CD4-positive, alpha-beta T cell (primary cell): ENCODE results near the gene ARID1B. TPM values are rescaled to one million over a fixed set of nuclear protein-coding genes. Genes with fewer than 3 reads are reported as not detected.

Experiments
- ATAC-seq: fragments of 200-7000 bp; cut with Tn5 transposase; one replicate; pipeline ENCODE4 v1.10.0; 2022; ENCODE audit warnings: mild to moderate bottlenecking; ENCODE audit not compliant: poor library complexity
- CTCF ChIA-PET: fragments of 350-600 bp; sonication (Branson Sonifier 250); formaldehyde crosslinking; loops from one replicate; lab custom pipeline; 2021; ENCODE audit warnings: antibody characterized with exemption, inconsistent platforms; lab: Charles Lee
- POLR2A ChIA-PET: fragments of 350-600 bp; sonication (Branson Sonifier 250); formaldehyde crosslinking; loops from one replicate; lab custom pipeline; 2021; ENCODE audit warnings: antibody characterized with exemption, inconsistent platforms; lab: Charles Lee
- DNase-seq, 14 experiments: peaks; one replicate each; pipeline ENCODE4 v3.0.0-alpha.2; 2013 to 2020; ENCODE audit warnings: mixed read lengths in 2 of 14
- H3K27ac ChIP-seq, 2 donors: one replicate each; pipeline versions ENCODE4 v1.5.1 to v1.7.0; 2013; ENCODE audit warnings: low read length in 2 of 2, low read depth in 1 of 2, mild to moderate bottlenecking in 1 of 2
- H3K27me3 ChIP-seq, 2 experiments: 1 replicate in 1 of 2; 2 replicates in 1 of 2; pipeline versions ENCODE4 v1.6.1 to v1.7.0; 2013; ENCODE audit warnings: low read length in 2 of 2, control low read depth in 1 of 2, mild to moderate bottlenecking in 1 of 2, moderate library complexity in 1 of 2; ENCODE audit not compliant: insufficient read depth in 2 of 2, control insufficient read depth in 1 of 2
- H3K36me3 ChIP-seq: one replicate; pipeline ENCODE4 v1.6.1; 2013; ENCODE audit warnings: low read length, control low read depth; ENCODE audit not compliant: insufficient read depth
- H3K4me1 ChIP-seq: one replicate; pipeline ENCODE4 v1.6.1; 2013; ENCODE audit warnings: low read length, control low read depth; ENCODE audit not compliant: insufficient read depth
- H3K4me3 ChIP-seq: one replicate; pipeline ENCODE4 v1.5.1; 2013; ENCODE audit warnings: mild to moderate bottlenecking, low read length, moderate library complexity
- H3K9me3 ChIP-seq, 2 experiments: 1 replicate in 1 of 2; 2 replicates in 1 of 2; pipeline versions ENCODE4 v1.6.1 to v1.7.0; 2013; ENCODE audit warnings: low read length in 2 of 2, mild to moderate bottlenecking in 2 of 2, control low read depth in 1 of 2, moderate library complexity in 1 of 2; ENCODE audit not compliant: control insufficient read depth in 1 of 2, insufficient read depth in 1 of 2
- H3K27ac Mint-ChIP-seq: one replicate; pipeline ENCODE4 v1.8.0; 2020; ENCODE audit warnings: mixed read lengths
- H3K27me3 Mint-ChIP-seq: one replicate; pipeline ENCODE4 v1.8.0; 2021; ENCODE audit warnings: mixed read lengths
- H3K36me3 Mint-ChIP-seq: one replicate; pipeline ENCODE4 v1.8.0; 2021; ENCODE audit warnings: low read depth, mixed read lengths
- H3K4me1 Mint-ChIP-seq: one replicate; pipeline ENCODE4 v1.8.0; 2021; ENCODE audit warnings: low read depth, mixed read lengths
- H3K4me3 Mint-ChIP-seq: one replicate; pipeline ENCODE4 v1.8.0; 2020; ENCODE audit warnings: mild to moderate bottlenecking, mixed read lengths
- H3K9me3 Mint-ChIP-seq: one replicate; pipeline ENCODE4 v1.8.0; 2020; ENCODE audit warnings: mixed read lengths
- intact Hi-C, 2 experiments: fragments of 100-400 bp; cut with DNase I in 1 of 2; cut with micrococcal nuclease in 1 of 2; formaldehyde crosslinking; loops; one replicate each; pipeline versions ENCODE4 v1.15.1 to v1.9.0; 2023 to 2025; cut with DNase I, micrococcal nuclease
- total RNA-seq, 174 experiments: library from RNA in 2 of 174; stranded (reverse) in 2 of 174; gene quantifications; one replicate each; pipeline ENCODE4 v1.2.3 and lab custom pipeline; 2021 to 2026
- TF ChIP-seq, protein P1 (sequence below): fragments of 200-600 bp; IDR thresholded peaks from one replicate; pipeline ENCODE4 v1.8.0; 2022; ENCODE audit warnings: antibody characterized with exemption, mild to moderate bottlenecking

The ARID1B gene
- total RNA-seq, 2 experiments from 2014 or later: 120 to 125 TPM

DNA sequence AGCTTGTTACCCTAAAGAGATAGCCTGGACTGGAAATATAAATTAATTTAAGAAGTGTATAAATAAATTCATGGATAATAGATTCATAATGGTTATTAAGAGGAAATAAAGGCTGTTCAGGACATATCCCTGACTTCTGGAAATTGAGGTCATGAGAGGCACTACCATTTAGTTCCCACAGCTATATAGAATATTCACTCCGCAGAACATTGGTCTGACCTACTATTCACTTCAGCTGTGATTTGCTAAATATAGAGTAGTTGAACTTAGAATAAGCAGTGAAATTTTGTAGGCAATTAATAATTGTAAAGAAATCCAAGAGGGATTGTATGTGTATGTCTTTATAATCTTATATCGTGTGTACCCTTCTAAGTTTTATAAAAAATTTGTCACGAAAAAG lies 112.8 kb downstream of the ARID1B start:
- no peak for DNase-seq
- H3K9me3 Mint-ChIP-seq: no peaks in the 10 kb centered on the region
- ATAC-seq: no peak
- no peak overlapping the region for H3K4me3 Mint-ChIP-seq
- Histone ChIP-seq H3K36me3 (no peaks in the 10 kb centered on the region), H3K4me1 (peaks cover 6% of the 10 kb centered on the region), H3K4me3 (no peak overlapping the region), H3K27me3 (no peaks in the 10 kb centered on the region), H3K27ac (no peak overlapping the region), H3K9me3 (no peaks in the 10 kb centered on the region)
- TF ChIP-seq, protein P1, sequence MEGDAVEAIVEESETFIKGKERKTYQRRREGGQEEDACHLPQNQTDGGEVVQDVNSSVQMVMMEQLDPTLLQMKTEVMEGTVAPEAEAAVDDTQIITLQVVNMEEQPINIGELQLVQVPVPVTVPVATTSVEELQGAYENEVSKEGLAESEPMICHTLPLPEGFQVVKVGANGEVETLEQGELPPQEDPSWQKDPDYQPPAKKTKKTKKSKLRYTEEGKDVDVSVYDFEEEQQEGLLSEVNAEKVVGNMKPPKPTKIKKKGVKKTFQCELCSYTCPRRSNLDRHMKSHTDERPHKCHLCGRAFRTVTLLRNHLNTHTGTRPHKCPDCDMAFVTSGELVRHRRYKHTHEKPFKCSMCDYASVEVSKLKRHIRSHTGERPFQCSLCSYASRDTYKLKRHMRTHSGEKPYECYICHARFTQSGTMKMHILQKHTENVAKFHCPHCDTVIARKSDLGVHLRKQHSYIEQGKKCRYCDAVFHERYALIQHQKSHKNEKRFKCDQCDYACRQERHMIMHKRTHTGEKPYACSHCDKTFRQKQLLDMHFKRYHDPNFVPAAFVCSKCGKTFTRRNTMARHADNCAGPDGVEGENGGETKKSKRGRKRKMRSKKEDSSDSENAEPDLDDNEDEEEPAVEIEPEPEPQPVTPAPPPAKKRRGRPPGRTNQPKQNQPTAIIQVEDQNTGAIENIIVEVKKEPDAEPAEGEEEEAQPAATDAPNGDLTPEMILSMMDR: no peak
- intact Hi-C loops: no loop called here
- no peaks in the 10 kb centered on the region for H3K36me3 Mint-ChIP-seq
- no peak overlapping the region for H3K27ac Mint-ChIP-seq
- H3K27me3 Mint-ChIP-seq: no peaks in the 10 kb centered on the region
- CTCF ChIA-PET: no interaction called here
- peaks cover 78% of the 10 kb centered on the region for H3K4me1 Mint-ChIP-seq
- POLR2A ChIA-PET: no interaction called here

DNA sequence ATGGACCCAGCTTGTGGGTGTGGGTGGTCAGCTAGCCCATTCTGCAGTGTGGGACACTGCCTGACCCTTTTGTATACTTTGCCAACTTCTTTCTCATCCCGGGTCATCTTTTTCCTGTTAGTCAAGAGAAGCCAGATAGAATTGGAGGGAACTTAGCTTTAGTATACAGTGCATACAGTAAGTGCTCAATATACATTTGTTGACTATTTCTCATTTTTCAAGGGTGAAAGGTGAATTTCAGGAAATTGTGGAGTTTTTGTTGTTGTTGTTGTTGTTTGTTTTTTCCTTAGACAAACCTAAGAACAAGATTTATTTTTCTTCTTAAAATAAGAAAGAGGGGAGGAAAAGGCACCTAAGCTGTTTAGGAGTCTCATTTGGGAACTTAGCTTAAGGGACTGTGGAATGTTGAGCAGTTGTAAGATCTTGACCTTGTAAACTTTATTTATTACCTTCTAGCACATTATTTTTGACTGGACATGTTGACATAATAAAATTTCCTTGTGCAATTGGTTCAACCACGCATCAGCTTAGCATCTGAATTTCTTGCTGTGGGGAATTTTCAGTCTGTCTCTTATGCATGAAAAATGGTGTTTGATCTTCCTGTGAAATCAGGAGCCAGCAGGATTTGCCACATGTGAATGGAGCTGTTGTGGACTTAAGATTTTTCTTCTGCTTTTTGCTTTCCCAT lies 113.6 kb downstream of the ARID1B start:
- ChIA-PET POLR2A (no interaction called here), CTCF (interaction anchor here (0.9 kb wide), 1 partner anchor 15 kb away, joined by 3 read pairs; no protein-coding TSS in a partner anchor)
- TF ChIP-seq, protein P1: no peak
- Mint-ChIP-seq H3K27ac (peak overlapping the region; percentile 37), H3K4me3 (no peak overlapping the region), H3K27me3 (no peaks in the 10 kb centered on the region), H3K9me3 (no peaks in the 10 kb centered on the region), H3K4me1 (peaks cover 78% of the 10 kb centered on the region), H3K36me3 (no peaks in the 10 kb centered on the region)
- H3K4me3 ChIP-seq: no peak overlapping the region
- H3K36me3 ChIP-seq: no peaks in the 10 kb centered on the region
- ATAC-seq (no peak), DNase-seq (no peak)
- H3K27ac ChIP-seq: no peak overlapping the region
- intact Hi-C loops: no loop called here
- H3K27me3 ChIP-seq: no peaks in the 10 kb centered on the region
- peaks cover 11% of the 10 kb centered on the region for H3K4me1 ChIP-seq
- no peaks in the 10 kb centered on the region for H3K9me3 ChIP-seq

DNA sequence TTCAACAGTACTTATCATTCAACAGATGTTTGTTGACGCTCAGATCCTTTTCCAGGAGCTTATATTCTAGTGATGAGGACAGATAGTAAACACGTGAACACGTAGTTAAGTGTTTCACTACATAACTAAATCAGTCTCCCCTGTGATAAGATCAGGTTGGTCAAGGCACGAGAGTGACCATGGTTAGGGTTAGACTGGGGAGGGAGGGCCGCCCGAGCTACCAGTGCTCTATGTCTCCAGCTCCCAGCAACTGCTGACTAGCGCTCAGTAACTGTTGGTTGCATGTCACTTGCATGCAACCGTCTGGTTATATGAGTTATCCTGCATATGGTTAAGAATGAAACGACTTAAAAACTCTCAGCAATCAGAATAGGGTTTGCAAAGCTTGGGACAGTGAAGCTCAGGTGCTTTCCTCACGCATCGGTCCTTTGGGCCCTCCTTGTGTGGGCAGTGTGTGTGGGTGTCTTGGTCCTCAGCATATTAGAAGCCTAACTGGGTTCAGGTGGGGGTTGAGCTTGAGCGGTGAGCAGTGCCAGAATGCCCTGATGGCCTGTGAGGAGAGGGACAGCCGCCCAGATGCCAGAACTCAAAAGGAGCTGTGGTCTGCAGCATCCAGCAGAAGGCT lies 120.8 kb downstream of the ARID1B start:
- H3K27ac ChIP-seq: no peak overlapping the region
- no peak for ATAC-seq
- no peaks in the 10 kb centered on the region for H3K9me3 Mint-ChIP-seq
- peaks cover 17% of the 10 kb centered on the region for H3K36me3 Mint-ChIP-seq
- no peak for DNase-seq
- peaks cover 82% of the 10 kb centered on the region for H3K4me1 Mint-ChIP-seq
- H3K27me3 Mint-ChIP-seq: no peaks in the 10 kb centered on the region
- H3K4me3 ChIP-seq: no peak overlapping the region
- ChIA-PET CTCF (no interaction called here), POLR2A (no interaction called here)
- no peak overlapping the region for H3K4me3 Mint-ChIP-seq
- TF ChIP-seq, protein P1: no peak
- H3K9me3 ChIP-seq: no peaks in the 10 kb centered on the region
- no peaks in the 10 kb centered on the region for H3K27me3 ChIP-seq
- intact Hi-C loops: no loop called here
- no peak overlapping the region for H3K27ac Mint-ChIP-seq
- peaks cover 34% of the 10 kb centered on the region for H3K4me1 ChIP-seq
- peaks cover 5% of the 10 kb centered on the region for H3K36me3 ChIP-seq
